Tongue (tissue), 3 donors: ENCODE data around the gene PARD3B. TPM values are rescaled to one million over a fixed set of nuclear protein-coding genes. Genes with fewer than 3 reads are reported as not detected.

Experiments used
- DNase-seq: peaks from one replicate; pipeline ENCODE4 v3.0.0-alpha.2; 2015
- small RNA-seq: library from RNA; depleted of rRNA; stranded (forward); fragments of <200 nt; gene quantifications from one replicate; pipeline ENCODE3, GENCODE V24; 2014; ENCODE audit warnings: low replicate concordance
- total RNA-seq: library from RNA; depleted of rRNA; stranded (reverse); fragments of >200 nt; gene quantifications from one replicate; pipeline ENCODE4 v1.2.3, GENCODE V29; 2014

PARD3B gene
- total RNA-seq, 1 donor from 2014 or later = 21.5 TPM

- DNase-seq = no peak
Measured at GRCh38 chr2:205659922-205660321, 1114.6 kb downstream of the PARD3B start.

- peak; percentile 73 for DNase-seq
Measured at GRCh38 chr2:205660521-205661124, 1115.3 kb downstream of the PARD3B start.

- DNase-seq = no peak
Measured at GRCh38 chr2:205661281-205661680, 1116.0 kb downstream of the PARD3B start.

GRCh38 chr2:205662206-205662965 lies 1117.1 kb downstream of the PARD3B start:
- no peak for DNase-seq

GRCh38 chr2:205665791-205666190 lies 1120.5 kb downstream of the PARD3B start:
- DNase-seq = no peak

Small RNA genes lying within 50 kb of the gene (small RNA-seq; reads per million reads assigned to genes)
- gene AC008171.1 = not detected
